GM10266 (cell line): ENCODE data around the gene DPP7.
A peak's percentile ranks its signal among the peaks of the same experiment; 100 is the strongest.
"Not testable (repeated sequence)": the region's sequence is repeated elsewhere in the genome, so short reads cannot be mapped to it uniquely, and the experiment has no call there.

Experiments
- DNase-seq: peaks from one replicate; pipeline ENCODE4 v3.0.0; 2012; ENCODE audit errors: extremely low spot score
- TF ChIP-seq, protein P1 (sequence below): IDR thresholded peaks from 2 replicates; pipeline ENCODE4 v1.5.1; 2012; ENCODE audit warnings: mild to moderate bottlenecking, low read depth; ENCODE audit not compliant: control insufficient read depth, insufficient read depth; ENCODE audit errors: missing control alignments

The DPP7 gene

GRCh38 chr9:137066096-137066861, 48.3 kb downstream of the DPP7 start:
- no peak for DNase-seq

GRCh38 chr9:137065336-137065967, 49.1 kb downstream of the DPP7 start:
- TF ChIP-seq, protein P1, sequence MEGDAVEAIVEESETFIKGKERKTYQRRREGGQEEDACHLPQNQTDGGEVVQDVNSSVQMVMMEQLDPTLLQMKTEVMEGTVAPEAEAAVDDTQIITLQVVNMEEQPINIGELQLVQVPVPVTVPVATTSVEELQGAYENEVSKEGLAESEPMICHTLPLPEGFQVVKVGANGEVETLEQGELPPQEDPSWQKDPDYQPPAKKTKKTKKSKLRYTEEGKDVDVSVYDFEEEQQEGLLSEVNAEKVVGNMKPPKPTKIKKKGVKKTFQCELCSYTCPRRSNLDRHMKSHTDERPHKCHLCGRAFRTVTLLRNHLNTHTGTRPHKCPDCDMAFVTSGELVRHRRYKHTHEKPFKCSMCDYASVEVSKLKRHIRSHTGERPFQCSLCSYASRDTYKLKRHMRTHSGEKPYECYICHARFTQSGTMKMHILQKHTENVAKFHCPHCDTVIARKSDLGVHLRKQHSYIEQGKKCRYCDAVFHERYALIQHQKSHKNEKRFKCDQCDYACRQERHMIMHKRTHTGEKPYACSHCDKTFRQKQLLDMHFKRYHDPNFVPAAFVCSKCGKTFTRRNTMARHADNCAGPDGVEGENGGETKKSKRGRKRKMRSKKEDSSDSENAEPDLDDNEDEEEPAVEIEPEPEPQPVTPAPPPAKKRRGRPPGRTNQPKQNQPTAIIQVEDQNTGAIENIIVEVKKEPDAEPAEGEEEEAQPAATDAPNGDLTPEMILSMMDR, result no peak
- DNase-seq, result no peak

More at GRCh38 chr9:137066096-137066861, 48.3 kb downstream of the DPP7 start:
- TF ChIP-seq, protein P1, result no peak

DNA sequence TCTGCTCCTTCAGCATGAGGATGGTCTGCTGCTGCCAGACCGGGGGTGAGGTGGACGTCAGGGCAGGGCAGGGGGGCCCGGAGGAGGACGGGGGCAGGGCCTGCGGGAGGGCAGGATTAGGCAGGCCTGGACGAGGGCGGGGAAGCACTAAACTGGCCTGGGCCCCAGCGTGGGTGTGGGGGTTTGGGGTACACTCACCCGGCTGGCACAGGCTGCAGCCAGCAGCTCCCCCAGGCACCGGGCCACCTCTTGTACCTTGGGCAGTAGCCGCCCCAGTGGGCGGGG, 49.7 kb downstream of the DPP7 start:
- DNase-seq, result no peak
- TF ChIP-seq, protein P1, result no peak

DNA sequence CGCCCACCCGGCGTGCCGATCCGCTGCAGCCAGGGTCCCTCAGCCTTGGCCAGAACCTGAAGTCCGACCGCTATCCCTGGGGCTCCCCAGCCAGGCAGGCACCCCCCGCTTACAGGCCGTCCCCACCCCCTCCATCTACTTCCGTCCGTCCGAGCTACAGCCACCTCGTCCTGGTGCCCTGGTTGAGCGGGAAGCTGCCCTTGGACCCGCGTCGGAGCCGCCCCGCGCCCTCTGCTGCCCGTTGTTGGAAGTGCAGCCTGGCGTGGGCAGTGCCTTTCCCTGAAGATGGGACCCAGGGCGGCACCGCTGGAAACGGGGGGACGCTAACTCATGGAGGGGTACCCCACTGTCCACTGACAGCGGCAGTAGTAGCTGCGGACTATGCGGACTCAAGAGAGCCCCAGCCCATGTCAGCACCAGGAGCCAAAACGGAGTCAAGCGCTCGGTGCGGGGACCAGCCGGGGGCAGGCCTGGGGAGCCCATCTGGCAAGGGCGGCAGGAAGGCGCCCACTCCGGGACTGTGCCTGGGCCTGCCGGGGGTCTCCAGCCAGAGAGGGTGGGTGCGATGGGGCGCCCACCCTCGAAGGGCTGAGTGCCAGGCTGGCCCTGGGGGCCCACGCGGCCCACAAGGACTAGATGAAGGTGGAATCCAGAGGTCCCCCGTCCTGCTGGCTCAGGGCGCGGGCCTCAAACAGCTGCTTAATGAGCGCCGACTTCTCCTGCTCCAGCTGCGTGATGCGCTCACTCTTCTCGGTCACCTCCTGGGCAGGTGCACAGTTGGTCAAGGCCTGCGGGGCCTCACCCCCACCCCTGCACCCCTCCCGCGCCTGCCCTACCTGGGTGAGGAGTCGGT, 50.3 kb downstream of the DPP7 start:
- TF ChIP-seq, protein P1, result peak; percentile 96
- DNase-seq, result peak; percentile 71

DNA sequence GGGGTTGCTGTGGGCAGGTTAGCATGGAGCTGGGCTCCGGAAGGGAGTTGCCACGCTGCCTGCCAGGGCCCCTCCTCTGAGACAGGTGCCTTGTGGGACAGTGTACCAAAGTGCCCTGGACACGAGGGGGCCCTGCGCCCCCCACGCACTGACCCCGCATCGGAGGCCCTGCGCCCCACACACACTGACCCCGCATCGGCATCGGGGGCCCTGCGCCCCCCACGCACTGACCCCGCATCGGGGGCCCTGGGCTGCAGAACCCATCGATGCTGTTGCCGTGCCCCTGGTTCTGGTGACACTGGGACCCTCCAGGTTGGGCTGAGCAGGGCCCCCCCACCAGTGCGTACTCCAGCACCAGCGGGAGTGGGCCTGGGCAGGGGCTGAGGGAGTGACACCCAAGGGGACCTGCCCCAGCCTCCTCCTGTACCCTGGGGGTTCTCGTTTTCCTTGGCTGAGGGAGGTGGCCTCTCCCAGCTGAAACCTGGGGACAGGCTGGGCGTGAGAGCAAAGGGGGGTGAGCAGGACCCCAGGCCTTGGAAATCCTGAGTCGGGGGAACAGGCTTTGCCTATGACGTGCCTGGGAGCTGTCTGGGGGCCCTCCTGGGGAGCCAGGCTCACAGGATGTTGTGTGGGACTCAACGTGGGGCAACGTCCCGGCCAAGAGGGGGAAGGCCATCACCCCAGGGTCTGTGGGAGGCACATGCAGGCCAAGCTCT, 51.1 kb downstream of the DPP7 start:
- TF ChIP-seq, protein P1, result no peak
- DNase-seq, result no peak

GRCh38 chr9:137062798-137063197, 51.7 kb downstream of the DPP7 start:
- not testable (repeated sequence) for DNase-seq

GRCh38 chr9:137062384-137062783, 52.1 kb downstream of the DPP7 start:
- no peak for DNase-seq
- TF ChIP-seq, protein P1, result no peak
